ENCODE data around the gene PAPLN.

PAPLN gene

GRCh38 chr14:73231981-73232851 is 5.1 kb upstream of the PAPLN start:
- no peak for DNase-seq

GRCh38 chr14:73232984-73233383 is 4.3 kb upstream of the PAPLN start:
- no peak for DNase-seq

DNA sequence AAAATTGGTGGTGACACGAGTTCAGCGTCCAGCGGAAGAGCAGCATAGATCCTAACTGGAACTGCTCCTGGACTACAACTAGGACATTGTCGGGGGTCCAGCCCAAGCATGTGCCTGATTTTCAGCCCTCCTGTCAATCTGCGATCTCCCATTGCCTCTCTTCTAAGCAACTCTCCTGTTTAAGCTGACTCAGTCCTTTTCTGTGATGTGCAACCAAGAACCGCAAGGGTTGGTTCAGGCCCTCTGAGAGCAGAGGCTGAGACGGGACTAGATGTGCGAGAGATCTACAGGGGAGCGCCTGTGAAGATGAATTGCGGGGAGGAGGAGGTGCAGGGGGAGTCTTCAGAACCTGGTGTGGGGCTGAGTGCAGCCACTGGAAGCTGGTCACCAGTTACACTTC is 3.7 kb upstream of the PAPLN start:
- DNase-seq: no peak

GRCh38 chr14:73234029-73234428 is 3.3 kb upstream of the PAPLN start:
- DNase-seq: no peak

DNA sequence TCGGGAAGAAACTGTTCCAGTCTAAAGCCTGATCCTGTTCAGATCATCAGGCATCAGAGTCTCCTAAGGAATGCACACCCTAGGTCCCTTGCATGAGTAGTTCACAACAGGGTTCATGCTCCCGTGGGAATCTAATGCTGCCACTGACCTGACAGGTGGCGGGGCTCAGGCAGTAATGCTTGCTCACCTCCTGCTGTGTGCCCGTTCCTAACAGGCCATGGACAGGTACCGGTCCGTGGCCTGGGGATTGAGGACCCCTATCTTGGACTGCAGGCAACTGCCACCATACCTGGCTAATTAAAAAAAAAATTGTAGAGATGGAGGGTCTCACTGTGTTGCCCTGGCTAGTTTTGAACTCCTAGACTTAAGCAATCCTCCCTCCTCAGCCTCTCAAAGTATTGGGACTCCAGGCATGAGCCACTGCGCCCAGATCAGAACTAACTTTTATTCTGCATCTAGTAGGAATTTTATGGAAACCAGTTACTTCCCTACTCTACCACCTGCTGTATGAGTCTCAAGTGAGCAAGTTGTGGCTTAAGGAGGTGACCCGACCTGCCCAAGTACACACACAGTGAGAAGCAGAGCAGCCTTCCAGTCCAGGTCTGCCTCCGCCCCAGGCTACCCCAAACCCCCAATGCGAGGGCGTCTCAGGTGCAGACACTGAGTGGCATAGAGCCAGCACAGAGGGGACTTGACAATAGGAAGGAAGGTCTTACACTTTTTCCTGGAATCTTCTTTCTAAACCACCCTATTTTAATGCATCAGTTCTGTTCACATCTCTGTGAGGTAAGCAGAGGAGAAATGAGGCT is 2.5 kb upstream of the PAPLN start:
- no peak for DNase-seq

GRCh38 chr14:73235531-73236155 is 1.7 kb upstream of the PAPLN start:
- DNase-seq: no peak

DNA sequence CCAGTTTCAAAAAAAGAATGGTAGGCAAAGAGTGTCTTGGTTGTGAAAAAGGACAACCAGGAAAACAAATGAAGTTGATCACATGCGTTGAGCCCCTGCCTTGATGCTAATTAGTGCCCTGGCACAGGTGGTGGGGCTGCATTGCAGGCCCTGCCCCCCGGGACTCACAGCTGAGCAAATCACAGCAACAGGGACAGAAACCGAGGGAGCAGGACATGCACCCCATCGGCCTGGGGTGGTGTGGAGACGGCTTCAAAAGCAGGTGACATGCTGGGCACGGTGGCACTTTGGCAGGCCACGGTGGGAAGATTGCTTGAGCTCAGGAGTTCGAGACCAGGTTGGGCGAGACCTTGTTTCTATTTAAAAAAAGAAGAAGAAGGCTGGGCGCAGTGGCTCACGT is 1.1 kb upstream of the PAPLN start:
- no peak for DNase-seq

GRCh38 chr14:73236752-73237218 is 521 bp upstream of the PAPLN start:
- no peak for DNase-seq

DNA sequence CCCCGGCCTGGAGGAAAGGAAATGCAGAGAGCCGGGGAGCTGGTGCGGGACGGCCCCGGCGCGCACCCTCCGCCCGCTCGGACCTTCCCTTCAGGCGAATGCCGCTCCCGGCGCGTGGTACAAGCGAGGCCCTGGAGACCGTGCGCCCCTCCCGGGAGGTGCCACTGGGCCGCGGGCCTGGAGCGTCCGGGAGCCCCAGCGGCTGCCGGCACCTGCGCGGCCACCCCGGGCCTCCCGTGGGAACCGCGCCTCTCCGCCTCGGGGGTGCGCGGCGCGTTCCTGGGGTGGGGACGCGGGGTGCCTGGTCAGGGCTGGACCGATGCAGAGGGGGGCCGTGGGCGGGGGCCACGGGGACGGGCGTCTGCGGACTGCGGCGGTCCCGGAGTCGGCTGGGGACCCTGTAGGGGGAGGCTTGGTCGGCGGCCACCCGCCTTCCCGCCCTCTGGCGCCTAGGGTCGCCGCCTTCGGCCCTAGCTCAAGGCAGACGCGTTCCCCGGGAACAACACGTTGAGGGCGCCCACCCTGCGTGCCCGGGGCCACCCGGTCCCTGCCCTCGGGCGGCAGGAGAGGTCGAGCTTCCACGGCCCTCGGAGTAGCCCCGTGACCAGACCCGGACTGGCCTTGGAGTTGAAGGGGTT is 599 bp downstream of the PAPLN start:
- DNase-seq: no peak

DNA sequence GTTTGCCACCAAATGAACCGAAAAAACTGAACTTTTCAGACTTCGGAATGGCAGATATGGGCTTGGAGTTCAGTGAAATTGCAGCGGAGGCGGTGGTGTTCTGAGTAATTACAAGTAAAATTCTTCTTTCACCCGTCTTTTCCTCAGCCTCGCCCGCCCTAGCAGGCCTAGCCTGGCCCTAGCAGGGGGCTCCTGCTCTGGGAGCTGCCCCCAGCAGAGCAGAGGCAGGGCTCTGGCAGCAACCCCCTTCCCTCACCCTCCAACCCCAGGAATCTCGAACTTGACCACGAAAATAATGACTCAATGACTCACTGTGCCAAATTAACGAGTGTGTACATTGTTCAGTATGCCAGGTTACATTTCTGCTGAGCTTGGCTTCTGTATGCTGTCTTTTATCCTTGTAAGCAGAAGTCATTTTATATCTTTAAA is 1.1 kb downstream of the PAPLN start:
- no peak for DNase-seq

- no peak for DNase-seq
These were observed 1.6 kb downstream of the PAPLN start for GRCh38 chr14:73238941-73239340.

DNA sequence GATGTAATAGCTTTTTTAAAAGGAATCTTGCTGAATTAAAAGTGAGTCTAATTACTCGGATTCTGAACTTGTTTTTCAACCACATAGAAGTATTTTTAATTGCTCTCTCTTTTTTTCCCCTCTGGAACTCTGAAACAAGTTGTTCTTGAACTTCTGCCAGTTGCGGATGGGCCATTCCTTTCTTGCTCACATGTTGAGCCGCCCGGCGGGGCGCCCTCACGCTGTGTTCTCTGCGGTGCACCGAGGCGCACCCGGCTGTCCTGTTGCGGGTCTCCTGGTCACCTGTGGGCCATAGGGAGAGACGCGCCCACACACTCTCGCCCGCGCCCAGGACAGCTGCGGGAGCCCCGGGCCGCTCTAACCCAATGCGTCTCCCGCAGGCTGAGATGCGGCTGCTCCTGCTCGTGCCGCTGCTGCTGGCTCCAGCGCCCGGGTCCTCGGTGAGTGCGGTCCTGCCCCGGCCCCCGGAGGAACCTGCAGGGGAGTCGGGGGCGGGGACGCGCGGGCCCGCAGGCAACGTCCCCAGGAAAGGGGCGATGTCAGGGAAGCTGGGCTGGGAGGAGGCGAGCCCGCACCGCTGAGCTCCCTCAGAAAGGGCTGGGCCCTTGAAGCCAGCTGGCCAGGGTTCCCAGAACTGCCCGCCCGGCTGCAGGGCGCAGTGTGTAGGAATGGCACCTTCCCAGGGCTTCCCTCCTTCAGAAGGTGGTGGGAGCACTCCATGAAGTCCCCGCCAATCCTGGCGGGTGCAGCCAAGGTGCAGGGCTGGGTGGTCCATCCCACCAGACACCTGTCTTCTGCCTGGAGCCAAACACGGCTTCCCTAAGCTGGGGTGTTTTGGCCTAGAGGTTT is 2.3 kb downstream of the PAPLN start:
- DNase-seq: no peak

DNA sequence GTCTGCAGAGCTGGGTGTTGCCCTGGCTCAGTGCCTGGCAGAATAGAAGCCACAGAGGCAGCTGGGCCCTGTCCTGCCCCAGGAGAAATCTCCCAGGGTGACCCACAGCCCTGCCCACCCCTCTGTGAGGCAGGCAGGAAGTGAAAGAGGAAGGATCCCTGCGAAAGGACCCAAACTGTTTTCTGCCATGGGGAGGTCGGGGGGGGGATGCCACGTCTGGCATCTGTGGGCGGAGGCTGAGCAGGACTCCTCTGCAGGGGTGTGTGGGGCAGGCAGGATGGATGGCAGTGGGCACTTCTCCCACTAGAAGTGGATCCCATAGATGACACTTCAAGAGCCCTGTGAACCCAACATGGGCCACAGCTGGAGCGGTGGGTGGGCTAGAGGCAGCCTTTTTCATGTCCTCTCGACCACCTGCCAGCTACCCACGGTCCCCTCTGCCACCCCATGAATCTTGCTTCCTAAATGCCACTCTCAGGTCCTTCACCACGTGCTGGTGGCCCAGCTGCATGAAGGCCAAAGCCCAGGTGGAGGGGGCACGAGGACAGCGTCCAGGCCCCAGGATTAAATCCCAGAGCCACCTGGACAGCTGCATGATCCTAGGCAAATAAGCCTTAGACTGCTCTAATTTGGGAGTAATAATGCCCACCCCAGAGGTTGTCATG is 3.6 kb downstream of the PAPLN start:
- DNase-seq: no peak

DNA sequence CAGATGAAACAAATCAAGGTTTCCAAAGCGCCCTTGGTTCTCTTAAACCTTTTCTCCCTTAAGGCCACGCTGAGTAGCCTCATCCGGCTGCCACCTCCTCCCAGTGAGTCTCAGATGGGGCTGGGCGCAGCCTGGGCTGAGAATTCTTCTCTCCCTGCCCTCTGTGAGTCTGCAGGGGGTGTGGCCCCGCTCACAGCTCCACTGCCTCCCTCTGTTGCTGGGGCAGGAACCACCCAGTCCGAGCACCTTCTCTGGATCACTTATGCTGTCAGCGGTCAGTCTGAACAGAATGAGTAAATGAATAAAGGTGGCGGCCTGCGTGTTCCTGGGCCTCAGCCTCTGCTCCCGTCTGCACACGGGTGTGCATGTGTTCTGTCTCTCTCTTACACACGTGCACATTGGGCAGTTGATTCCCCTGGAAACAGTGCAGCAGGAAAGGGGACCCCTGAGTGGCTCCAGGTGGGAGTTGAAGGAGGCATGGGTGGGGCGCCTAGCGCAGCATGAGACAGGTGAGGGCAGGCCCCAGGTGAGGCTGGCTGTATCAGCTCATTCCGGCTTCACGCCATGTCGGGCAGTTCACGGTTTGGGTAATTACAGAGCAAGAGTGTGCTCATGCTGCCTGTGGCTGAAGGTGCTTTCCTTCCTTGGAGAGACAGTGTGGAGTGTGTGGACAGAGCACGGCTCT is 4.3 kb downstream of the PAPLN start:
- no peak for DNase-seq

DNA sequence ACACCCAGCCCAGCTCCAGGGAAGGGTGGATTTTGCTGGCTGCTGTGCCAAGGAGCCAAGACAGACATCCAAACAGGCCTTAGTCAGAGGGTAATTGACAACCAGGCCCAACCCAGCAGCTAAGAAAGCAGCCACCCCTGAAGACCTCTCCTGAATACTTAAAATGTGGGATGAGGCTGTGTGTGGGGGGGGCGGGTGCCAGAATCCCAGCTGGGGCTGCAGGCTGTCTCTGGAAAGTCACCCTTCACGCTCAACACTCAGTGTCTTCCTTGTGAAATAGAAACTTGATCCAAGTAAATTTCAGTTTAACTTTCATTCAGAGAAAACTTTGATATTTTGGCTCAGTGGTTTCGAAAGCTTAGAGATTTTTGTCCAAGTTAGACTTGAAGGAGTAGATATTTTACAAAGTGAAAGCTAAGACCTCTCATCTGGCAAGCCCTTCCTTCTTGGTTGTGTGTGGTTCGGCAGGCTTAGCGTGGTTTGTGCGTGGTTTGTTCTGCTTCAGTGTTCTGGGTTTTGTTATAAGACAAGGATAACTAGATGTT is 5.1 kb downstream of the PAPLN start:
- no peak for DNase-seq

- DNase-seq: no peak
These were observed 6.0 kb downstream of the PAPLN start for GRCh38 chr14:73243341-73243740.

DNA sequence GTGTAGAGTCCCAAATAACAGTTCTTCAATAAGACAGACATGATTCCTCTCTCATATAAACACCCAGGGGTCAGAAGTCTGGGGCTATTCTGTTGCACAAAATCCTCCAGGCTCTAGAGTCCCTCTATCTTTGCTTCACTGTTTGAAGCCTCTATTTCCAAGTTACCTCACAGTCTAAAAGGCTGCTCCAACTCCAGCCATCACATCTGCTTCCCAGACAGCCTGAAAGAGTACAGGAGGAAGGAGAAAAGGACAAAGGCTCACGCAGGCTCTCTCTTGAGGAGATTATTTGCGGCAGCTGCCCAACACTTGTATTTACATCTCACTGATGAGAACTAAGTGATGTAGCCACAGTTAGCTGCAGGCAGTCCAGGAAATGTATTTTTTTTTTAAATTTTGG is 6.4 kb downstream of the PAPLN start:
- no peak for DNase-seq

DNA sequence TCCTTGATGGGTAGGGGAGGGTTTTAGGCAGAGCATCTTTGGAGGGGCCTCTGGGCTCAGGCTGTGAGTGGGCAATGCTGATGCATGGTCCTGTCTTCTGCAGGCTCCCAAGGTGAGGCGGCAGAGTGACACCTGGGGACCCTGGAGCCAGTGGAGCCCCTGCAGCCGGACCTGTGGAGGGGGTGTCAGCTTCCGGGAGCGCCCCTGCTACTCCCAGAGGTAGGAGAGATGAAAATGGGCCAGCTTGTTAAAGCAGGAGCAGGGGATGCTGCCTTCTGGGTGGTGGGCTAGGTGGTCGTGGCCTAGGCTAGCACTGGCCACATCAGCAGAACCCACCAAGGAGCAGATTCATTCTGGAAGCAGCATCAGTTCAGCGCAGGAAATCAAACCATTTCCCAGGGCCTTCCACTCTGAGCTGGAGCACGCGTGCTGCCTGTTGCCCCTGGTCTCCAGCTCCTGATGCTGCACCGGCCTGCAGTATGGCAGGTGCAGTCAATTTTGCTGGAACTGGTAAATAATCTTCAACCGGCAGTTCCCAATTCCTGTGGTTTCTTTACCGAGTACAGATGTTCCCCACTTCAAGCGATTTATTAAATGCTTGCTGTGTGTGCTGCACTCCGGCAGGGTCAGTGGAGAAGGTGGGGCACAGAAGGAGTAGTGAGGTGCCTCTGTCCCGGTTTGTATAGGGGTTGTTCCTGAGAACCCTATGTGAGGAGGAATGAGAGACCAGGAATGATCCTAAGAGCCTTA is 7.4 kb downstream of the PAPLN start:
- DNase-seq: no peak

DNA sequence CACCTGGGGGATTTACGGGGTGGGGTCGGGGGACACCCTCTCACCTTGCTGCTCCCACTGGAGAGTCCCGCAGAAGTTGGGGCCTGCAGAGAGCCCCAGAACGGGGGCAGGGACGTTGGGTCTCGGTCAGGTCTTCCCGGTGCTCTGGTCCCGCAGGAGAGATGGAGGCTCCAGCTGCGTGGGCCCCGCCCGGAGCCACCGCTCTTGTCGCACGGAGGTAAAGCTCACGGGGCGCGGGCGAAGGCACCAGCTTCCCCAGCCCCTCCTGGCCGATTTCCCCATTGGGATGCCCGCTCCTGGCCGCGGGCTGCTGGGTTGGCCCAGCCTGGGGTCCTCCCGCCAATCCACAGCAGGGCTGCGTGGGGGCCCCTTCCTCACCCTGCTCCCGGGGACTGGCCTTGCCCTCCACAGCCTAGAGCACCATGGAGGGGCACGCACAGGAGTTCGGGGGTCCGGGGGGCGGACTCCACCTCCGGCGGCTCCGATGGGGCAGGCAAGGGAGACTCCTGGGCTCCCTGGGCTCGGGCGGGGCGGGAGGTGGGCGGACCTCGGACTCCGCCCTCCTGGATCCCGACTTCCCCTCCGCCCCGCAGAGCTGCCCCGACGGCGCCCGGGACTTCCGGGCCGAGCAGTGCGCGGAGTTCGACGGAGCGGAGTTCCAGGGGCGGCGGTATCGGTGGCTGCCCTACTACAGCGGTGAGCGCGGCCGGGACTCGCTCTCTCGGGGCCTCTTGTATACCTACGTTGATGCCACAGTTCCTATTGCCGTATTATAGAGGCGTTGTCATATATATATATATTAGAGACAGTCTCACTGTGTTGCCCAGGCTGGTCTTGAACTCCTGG is 8.4 kb downstream of the PAPLN start:
- DNase-seq: no peak

Measured in NCI-H1048 (cell line).